HL-60 (cell line): ENCODE data around the gene SRRM5.

Experiments
- CTCF ChIP-seq: IDR thresholded peaks from one replicate; pipeline ENCODE4 v1.5.1; 2011; ENCODE audit warnings: low read length, control low read depth, inconsistent platforms; ENCODE audit not compliant: insufficient read depth
- POLR2AphosphoS5 ChIP-seq: IDR thresholded peaks from 2 replicates; pipeline ENCODE4 v1.6.1; 2012; ENCODE audit warnings: low read depth
- REST ChIP-seq: IDR thresholded peaks from 2 replicates; pipeline ENCODE4 v1.6.1; 2012; ENCODE audit warnings: low read depth; ENCODE audit not compliant: insufficient replicate concordance

DNA sequence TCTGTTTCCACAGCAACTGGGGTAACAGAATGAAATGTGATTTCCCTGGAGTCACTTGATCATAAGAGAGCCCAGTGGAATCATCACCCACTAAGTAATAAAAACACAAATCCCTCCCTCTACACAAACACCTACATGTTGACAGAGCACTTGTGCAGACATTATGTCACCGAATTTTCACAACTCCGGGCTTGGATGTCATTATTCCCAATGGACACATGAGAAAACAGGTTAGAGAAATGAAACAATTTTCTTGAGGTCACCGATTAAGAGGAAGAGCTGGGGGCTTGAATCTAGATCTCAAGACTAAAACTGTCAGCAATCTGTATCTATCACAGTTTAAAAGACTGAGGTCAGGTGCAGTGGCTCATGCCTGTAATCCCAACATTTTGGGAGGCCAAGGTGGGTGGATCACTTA is 39.7 kb upstream of the SRRM5 start:
- TF ChIP-seq CTCF (no peak), POLR2AphosphoS5 (no peak), REST (no peak)
